ENCODE results near the gene BATF. TPM values are rescaled to one million over a fixed set of nuclear protein-coding genes. Genes with fewer than 3 reads are reported as not detected.

BATF gene
- total RNA-seq, 1 experiment from 2014 or later = 1.7 TPM

GRCh38 chr14:75527449-75528163 lies 5.3 kb downstream of the BATF start:
- Histone ChIP-seq H3K36me3 (ENCODE audit: control insufficient read depth, insufficient read depth, low read length) (no peaks in the 10 kb centered on the region), H3K4me1 (peaks cover 17% of the 10 kb centered on the region), H3K9me3 (no peaks in the 10 kb centered on the region), H3K27me3 (replicated peaks; ENCODE audit: control insufficient read depth, insufficient read depth, low read length) (no peaks in the 10 kb centered on the region), H3K4me3 (ENCODE audit: low read depth, low read length) (no peak overlapping the region)
- BruUV-seq (replicated peaks) = no TSS peak
- Mint-ChIP-seq H3K27me3 (ENCODE audit: insufficient read depth, unreplicated experiment) (no peaks in the 10 kb centered on the region), H3K4me1 (ENCODE audit: low read depth, unreplicated experiment) (peaks cover 19% of the 10 kb centered on the region), H3K27ac (ENCODE audit: unreplicated experiment) (no peak overlapping the region), H3K4me3 (ENCODE audit: unreplicated experiment) (no peak overlapping the region), H3K36me3 (ENCODE audit: insufficient read depth, unreplicated experiment) (no peaks in the 10 kb centered on the region), H3K9me3 (ENCODE audit: unreplicated experiment) (no peaks in the 10 kb centered on the region)
- TF ChIP-seq CTCF (IDR thresholded peaks at IDR 0.05; ENCODE audit: insufficient read depth in 1 of 2, low read depth in 1 of 2, low read length in 1 of 2, severe bottlenecking in 1 of 2, unreplicated experiment in 1 of 2) = no peak
- ChIA-PET CTCF (interaction anchor here (0.6 kb wide), 1 partner anchor 231 kb away, joined by 3 read pairs; no protein-coding TSS in a partner anchor), POLR2A (no interaction called here)
- intact Hi-C loops (cut with micrococcal nuclease; ENCODE audit: unreplicated experiment) = no loop called here
- no peak for DNase-seq

- no peaks in the 10 kb centered on the region for H3K36me3 ChIP-seq (ENCODE audit: control insufficient read depth, insufficient read depth, low read length)
- H3K4me1 ChIP-seq = peaks cover 12% of the 10 kb centered on the region
- DNase-seq = no peak
- no peaks in the 10 kb centered on the region for H3K27me3 ChIP-seq (replicated peaks; ENCODE audit: control insufficient read depth, insufficient read depth, low read length)
- Mint-ChIP-seq H3K9me3 (ENCODE audit: unreplicated experiment) (no peaks in the 10 kb centered on the region), H3K36me3 (ENCODE audit: insufficient read depth, unreplicated experiment) (no peaks in the 10 kb centered on the region), H3K27ac (ENCODE audit: unreplicated experiment) (no peak overlapping the region), H3K4me3 (ENCODE audit: unreplicated experiment) (no peak overlapping the region), H3K27me3 (ENCODE audit: insufficient read depth, unreplicated experiment) (no peaks in the 10 kb centered on the region), H3K4me1 (ENCODE audit: low read depth, unreplicated experiment) (peaks cover 23% of the 10 kb centered on the region)
- no peak overlapping the region for H3K4me3 ChIP-seq (ENCODE audit: low read depth, low read length)
- ChIA-PET POLR2A (no interaction called here), CTCF (no interaction called here)
- TF ChIP-seq CTCF (IDR thresholded peaks at IDR 0.05; ENCODE audit: insufficient read depth in 1 of 2, low read depth in 1 of 2, low read length in 1 of 2, severe bottlenecking in 1 of 2, unreplicated experiment in 1 of 2) = no peak
- BruUV-seq (replicated peaks) = no TSS peak
- no peaks in the 10 kb centered on the region for H3K9me3 ChIP-seq
- intact Hi-C loops (cut with micrococcal nuclease; ENCODE audit: unreplicated experiment) = no loop called here
Measured at GRCh38 chr14:75531256-75531655, 9.0 kb downstream of the BATF start.

- Histone ChIP-seq H3K27me3 (replicated peaks; ENCODE audit: control insufficient read depth, insufficient read depth, low read length) (no peaks in the 10 kb centered on the region), H3K36me3 (ENCODE audit: control insufficient read depth, insufficient read depth, low read length) (no peaks in the 10 kb centered on the region), H3K4me1 (peaks cover 13% of the 10 kb centered on the region), H3K4me3 (ENCODE audit: low read depth, low read length) (no peak overlapping the region), H3K9me3 (no peaks in the 10 kb centered on the region)
- Mint-ChIP-seq H3K27ac (ENCODE audit: unreplicated experiment) (no peak overlapping the region), H3K9me3 (ENCODE audit: unreplicated experiment) (no peaks in the 10 kb centered on the region), H3K4me1 (ENCODE audit: low read depth, unreplicated experiment) (peaks cover 25% of the 10 kb centered on the region), H3K27me3 (ENCODE audit: insufficient read depth, unreplicated experiment) (no peaks in the 10 kb centered on the region), H3K36me3 (ENCODE audit: insufficient read depth, unreplicated experiment) (no peaks in the 10 kb centered on the region), H3K4me3 (ENCODE audit: unreplicated experiment) (no peak overlapping the region)
- CTCF ChIA-PET = no interaction called here
- intact Hi-C loops (cut with micrococcal nuclease; ENCODE audit: unreplicated experiment) = no loop called here
- no TSS peak for BruUV-seq (replicated peaks)
- TF ChIP-seq CTCF (IDR thresholded peaks at IDR 0.05; ENCODE audit: insufficient read depth in 1 of 2, low read depth in 1 of 2, low read length in 1 of 2, severe bottlenecking in 1 of 2, unreplicated experiment in 1 of 2) = no peak
- POLR2A ChIA-PET = no interaction called here
- no peak for DNase-seq
Measured at GRCh38 chr14:75531660-75532317, 9.5 kb downstream of the BATF start.

Measured in Caco-2 (cell line).